Vagina (tissue), 2 donors: ENCODE data around the gene PRPF6.

Source experiments
- CTCF ChIP-seq, 3 experiments: fragments of 450-650 bp in 2 of 3; fragments of 200-600 bp in 1 of 3; sonication (generic) in 1 of 3; IDR thresholded peaks; one replicate each; pipeline ENCODE4 v1.5.1; 2017 to 2019; ENCODE audit warnings: antibody characterized with exemption in 3 of 3, mild to moderate bottlenecking in 2 of 3, moderate library complexity in 2 of 3
- POLR2A ChIP-seq, 2 donors: fragments of 450-650 bp; IDR thresholded peaks; one replicate each; pipeline ENCODE4 v1.6.1; 2017; ENCODE audit warnings: antibody characterized with exemption in 2 of 2, mild to moderate bottlenecking in 2 of 2, moderate library complexity in 2 of 2
- POLR2AphosphoS5 ChIP-seq, 2 donors: sonication (generic); formaldehyde crosslinking; IDR thresholded peaks; one replicate each; pipeline ENCODE4 v1.9.0; 2017; ENCODE audit warnings: antibody characterized with exemption in 2 of 2, mild to moderate bottlenecking in 2 of 2, low read depth in 1 of 2; ENCODE audit not compliant: insufficient read depth in 1 of 2

GRCh38 chr20:64049060-64049877 lies 68.3 kb downstream of the PRPF6 start, which contains the start of gene SOX18:
- TF ChIP-seq POLR2A (IDR thresholded peaks at IDR 0.05) (no peak), CTCF (IDR thresholded peaks at IDR 0.05) (no peak), POLR2AphosphoS5 (IDR thresholded peaks at IDR 0.05; ENCODE audit: insufficient read depth in 1 of 2, low read depth in 1 of 2) (no peak)
